GM12874 (cell line): ENCODE measurements around the gene LAPTM5.

ENCODE experiments used
- TF ChIP-seq, protein P1 (sequence below): IDR thresholded peaks from 2 replicates; pipeline ENCODE4 v1.5.1; 2011; ENCODE audit warnings: low read depth, mild to moderate bottlenecking, control low read depth, low read length, moderate library complexity; ENCODE audit not compliant: insufficient read depth

The LAPTM5 gene

GRCh38 chr1:30726773-30727684, 30.5 kb downstream of the LAPTM5 start:
- TF ChIP-seq, protein P1, sequence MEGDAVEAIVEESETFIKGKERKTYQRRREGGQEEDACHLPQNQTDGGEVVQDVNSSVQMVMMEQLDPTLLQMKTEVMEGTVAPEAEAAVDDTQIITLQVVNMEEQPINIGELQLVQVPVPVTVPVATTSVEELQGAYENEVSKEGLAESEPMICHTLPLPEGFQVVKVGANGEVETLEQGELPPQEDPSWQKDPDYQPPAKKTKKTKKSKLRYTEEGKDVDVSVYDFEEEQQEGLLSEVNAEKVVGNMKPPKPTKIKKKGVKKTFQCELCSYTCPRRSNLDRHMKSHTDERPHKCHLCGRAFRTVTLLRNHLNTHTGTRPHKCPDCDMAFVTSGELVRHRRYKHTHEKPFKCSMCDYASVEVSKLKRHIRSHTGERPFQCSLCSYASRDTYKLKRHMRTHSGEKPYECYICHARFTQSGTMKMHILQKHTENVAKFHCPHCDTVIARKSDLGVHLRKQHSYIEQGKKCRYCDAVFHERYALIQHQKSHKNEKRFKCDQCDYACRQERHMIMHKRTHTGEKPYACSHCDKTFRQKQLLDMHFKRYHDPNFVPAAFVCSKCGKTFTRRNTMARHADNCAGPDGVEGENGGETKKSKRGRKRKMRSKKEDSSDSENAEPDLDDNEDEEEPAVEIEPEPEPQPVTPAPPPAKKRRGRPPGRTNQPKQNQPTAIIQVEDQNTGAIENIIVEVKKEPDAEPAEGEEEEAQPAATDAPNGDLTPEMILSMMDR = no peak

GRCh38 chr1:30726236-30726635, 31.3 kb downstream of the LAPTM5 start:
- TF ChIP-seq, protein P1 = no peak

DNA sequence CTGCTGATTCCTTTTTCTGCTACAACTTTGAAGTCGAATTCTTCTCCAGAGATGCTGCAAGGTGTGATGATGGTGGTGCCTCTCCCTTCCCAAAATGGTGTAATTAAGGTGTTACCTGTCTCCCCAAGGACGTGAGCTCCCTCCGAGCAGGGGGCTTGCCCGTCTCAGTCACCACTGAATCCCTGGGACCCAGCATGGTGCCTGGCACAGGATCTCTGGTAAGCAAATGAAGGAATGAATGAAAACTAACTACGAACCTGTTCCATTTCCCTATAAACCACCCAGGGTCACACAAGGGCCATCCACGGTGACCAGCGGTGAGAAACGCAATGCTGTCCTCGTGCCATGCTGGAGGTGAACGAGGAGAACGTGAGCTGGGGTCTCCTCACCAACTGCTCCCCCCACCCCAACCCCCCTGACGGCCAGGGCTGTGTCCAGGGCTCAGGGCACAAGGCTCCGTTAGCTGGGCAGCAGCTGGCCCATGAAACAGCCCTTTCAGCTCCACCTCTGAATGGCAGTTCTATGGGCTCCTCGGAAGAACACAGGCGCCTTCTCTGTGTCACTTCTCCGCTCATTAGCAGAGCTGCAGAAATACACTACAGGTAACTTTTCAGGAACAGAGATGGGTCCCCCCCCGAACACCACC, 32.0 kb downstream of the LAPTM5 start:
- TF ChIP-seq, protein P1 = no peak

GRCh38 chr1:30724655-30725421, 32.7 kb downstream of the LAPTM5 start:
- TF ChIP-seq, protein P1 = no peak

GRCh38 chr1:30724175-30724574, 33.4 kb downstream of the LAPTM5 start:
- TF ChIP-seq, protein P1 = peak; percentile 45; the same call in 1 of the 2 replicates

DNA sequence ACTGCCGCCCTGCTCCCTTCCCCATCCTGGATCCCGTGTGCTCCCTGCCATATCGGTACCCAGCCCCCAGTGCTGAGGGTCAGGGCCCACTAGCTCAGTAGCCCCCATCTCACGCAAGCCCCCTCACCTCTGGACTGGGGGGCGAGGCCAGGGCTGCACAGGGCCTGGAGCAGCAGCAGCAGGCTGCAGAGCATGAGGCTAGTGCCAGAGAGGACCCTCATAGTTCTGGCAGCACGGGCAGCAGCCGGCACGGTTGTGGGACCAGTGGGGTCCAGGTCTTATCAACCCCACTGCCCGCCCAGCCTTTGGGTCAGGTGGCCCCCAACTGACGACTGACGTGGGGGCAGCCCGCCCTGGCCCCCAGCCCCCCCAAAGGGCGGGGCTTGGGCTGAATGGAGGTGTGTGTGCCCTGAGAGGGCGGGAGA, 34.2 kb downstream of the LAPTM5 start, which contains the start of gene MATN1:
MATN1 (minus strand) TSS at position 255 of the 425 bp plus-strand sequence; CDS start at position 221, 34 bp downstream.
- TF ChIP-seq, protein P1 = no peak
